Osteocyte (in vitro differentiated cells): ENCODE measurements around the gene CRTAC1. TPM values are rescaled to one million over a fixed set of nuclear protein-coding genes. Genes with fewer than 3 reads are reported as not detected.

Source experiments
- DNase-seq: peaks from one replicate; pipeline ENCODE4 v3.0.0; 2021; ENCODE audit warnings: mixed read lengths; ENCODE audit not compliant: unreplicated experiment; ENCODE audit errors: extremely low spot score
- H3K27ac Mint-ChIP-seq: one replicate; pipeline ENCODE4 v1.8.0; 2021; ENCODE audit warnings: mild to moderate bottlenecking, mixed read lengths; ENCODE audit not compliant: unreplicated experiment
- H3K27me3 Mint-ChIP-seq: one replicate; pipeline ENCODE4 v1.8.0; 2021; ENCODE audit warnings: mixed read lengths; ENCODE audit not compliant: unreplicated experiment
- H3K36me3 Mint-ChIP-seq: one replicate; pipeline ENCODE4 v1.8.0; 2021; ENCODE audit warnings: mixed read lengths; ENCODE audit not compliant: unreplicated experiment
- H3K4me1 Mint-ChIP-seq: one replicate; pipeline ENCODE4 v1.8.0; 2021; ENCODE audit warnings: mixed read lengths; ENCODE audit not compliant: unreplicated experiment
- H3K4me3 Mint-ChIP-seq: one replicate; pipeline ENCODE4 v1.8.0; 2021; ENCODE audit warnings: mild to moderate bottlenecking, moderate library complexity, mixed read lengths; ENCODE audit not compliant: unreplicated experiment
- H3K9me3 Mint-ChIP-seq: one replicate; pipeline ENCODE4 v1.8.0; 2021; ENCODE audit warnings: mixed read lengths; ENCODE audit not compliant: unreplicated experiment
- total RNA-seq: library from RNA; stranded (reverse); gene quantifications from 2 replicates; pipeline ENCODE4 v1.2.1, GENCODE V29; 2021
- TF ChIP-seq, protein P1 (sequence below): fragments of 200-600 bp; sonication (generic); IDR thresholded peaks from 2 replicates; pipeline ENCODE4 v1.5.0; 2021; ENCODE audit warnings: antibody characterized with exemption, mild to moderate bottlenecking, moderate library complexity

Gene CRTAC1
- total RNA-seq, 1 donor from 2014 or later = 0.16 TPM

DNA sequence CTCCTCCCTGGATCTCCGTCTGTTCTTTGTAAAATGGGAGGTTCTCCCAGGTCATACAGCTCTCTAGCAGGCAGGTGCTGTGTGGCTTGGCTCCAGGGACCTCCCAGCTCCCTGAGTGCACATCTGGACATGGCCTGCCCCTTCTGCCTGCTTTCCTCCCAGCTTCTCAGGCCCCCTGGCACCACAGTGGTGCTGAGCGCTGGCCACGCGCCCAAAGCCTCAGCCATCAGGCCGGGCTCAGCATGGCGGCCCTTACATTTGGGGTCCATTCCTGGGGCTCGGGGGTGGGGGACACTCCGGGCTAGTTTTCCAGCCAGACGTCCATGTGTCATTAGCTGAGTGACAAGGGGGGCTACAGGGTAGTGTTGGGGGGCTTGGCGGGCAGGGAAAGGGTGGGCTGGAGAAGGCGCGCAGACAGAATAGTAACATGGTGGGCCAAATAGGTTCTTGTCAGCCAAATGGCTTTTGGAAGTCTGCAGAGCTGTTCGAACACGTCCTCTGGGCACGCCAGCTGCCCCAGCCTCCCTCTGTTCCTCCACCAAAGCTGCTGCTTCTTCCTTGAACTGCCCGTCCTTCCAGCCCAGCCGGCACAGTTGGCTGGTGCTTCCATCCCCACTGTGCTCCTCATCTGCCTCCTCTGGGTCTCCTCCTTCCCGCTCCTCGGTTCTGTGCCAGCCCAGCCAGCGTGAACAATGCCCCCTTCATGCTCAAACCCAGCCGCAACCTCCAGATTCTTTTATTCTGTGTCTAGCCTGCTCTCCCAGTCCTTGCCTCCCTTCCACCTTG lies 114.9 kb downstream of the CRTAC1 start:
- H3K9me3 Mint-ChIP-seq = no peaks in the 10 kb centered on the region
- peaks cover 61% of the 10 kb centered on the region for H3K27me3 Mint-ChIP-seq
- no peaks in the 10 kb centered on the region for H3K36me3 Mint-ChIP-seq
- no peak overlapping the region for H3K27ac Mint-ChIP-seq
- no peak overlapping the region for H3K4me3 Mint-ChIP-seq
- peaks cover 5% of the 10 kb centered on the region for H3K4me1 Mint-ChIP-seq
- no peak for DNase-seq
- TF ChIP-seq, protein P1, sequence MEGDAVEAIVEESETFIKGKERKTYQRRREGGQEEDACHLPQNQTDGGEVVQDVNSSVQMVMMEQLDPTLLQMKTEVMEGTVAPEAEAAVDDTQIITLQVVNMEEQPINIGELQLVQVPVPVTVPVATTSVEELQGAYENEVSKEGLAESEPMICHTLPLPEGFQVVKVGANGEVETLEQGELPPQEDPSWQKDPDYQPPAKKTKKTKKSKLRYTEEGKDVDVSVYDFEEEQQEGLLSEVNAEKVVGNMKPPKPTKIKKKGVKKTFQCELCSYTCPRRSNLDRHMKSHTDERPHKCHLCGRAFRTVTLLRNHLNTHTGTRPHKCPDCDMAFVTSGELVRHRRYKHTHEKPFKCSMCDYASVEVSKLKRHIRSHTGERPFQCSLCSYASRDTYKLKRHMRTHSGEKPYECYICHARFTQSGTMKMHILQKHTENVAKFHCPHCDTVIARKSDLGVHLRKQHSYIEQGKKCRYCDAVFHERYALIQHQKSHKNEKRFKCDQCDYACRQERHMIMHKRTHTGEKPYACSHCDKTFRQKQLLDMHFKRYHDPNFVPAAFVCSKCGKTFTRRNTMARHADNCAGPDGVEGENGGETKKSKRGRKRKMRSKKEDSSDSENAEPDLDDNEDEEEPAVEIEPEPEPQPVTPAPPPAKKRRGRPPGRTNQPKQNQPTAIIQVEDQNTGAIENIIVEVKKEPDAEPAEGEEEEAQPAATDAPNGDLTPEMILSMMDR = no peak

DNA sequence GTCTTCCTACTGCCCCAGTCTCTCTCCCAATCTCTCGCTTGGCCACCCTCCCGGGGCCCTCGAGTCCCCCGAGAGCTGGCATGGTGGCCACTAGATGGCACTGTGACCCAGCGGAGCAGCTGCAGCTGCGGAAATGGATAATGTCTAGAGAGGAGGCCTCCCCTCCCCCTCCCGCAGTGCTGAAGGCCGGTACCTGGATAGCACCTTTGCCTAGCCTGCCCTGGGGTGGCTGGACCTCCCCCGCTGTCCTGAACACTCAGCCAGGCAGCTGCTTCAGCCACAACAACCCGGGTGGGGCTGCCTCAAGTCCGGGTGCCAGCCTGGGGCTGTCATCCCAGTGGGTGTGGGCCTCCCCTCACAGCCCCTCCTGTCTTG lies 115.6 kb downstream of the CRTAC1 start:
- no peaks in the 10 kb centered on the region for H3K9me3 Mint-ChIP-seq
- peaks cover 5% of the 10 kb centered on the region for H3K4me1 Mint-ChIP-seq
- H3K36me3 Mint-ChIP-seq = no peaks in the 10 kb centered on the region
- no peak overlapping the region for H3K27ac Mint-ChIP-seq
- peaks cover 63% of the 10 kb centered on the region for H3K27me3 Mint-ChIP-seq
- H3K4me3 Mint-ChIP-seq = no peak overlapping the region
- DNase-seq = peak; percentile 90
- TF ChIP-seq, protein P1 = peak; percentile 96

DNA sequence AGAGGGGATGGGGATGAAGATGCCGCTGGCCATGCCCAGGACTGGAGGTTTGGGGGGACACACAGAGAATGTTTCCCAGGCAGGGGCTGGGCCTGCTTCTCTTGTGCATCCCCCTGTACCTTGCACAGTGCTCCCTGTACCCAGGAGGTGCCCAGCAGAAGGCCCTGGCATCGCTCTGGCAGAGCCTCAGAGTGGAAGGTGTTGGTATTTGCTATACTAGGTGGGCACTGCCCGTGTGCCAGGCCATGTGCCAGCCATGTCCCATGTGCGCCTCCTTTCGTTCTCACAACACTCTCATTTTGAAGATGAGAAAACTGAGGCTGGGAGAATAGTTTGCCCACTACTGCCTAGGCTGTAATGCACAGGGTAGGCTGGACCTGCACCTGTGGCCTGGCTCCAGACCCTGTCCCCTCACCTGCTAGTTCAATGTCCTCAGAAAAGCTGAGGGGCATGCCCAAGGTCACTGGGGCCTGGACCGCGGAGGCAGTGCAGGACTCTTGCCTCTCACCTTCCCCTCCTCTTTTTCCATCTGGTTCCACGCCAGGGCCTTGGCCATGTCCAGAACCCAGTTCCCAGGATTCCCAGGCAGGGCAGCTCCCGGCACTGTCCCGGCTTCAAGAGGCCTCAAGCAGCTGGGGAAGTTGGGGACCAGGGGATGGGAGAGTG lies 116.1 kb downstream of the CRTAC1 start:
- Mint-ChIP-seq H3K27ac (no peak overlapping the region), H3K27me3 (peaks cover 65% of the 10 kb centered on the region)

DNA sequence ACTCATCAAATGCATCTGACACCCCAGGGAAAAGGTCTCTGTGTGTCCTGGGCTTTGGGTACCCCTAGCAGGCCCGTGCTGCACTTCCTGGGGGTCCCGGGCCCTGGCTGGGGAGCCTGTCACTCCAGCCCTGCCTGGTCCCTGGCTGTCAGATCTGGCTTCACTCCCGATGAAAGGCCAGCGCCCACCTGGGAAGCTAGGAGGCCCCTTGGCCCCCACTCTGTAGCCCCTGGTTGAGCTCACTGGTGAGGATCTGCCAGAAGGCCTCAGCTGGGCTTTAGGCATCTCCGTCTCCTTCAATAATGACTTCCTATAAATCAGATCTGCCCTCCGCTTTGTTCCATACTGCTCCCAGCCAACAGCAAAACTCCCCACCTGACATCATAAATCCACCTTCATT lies 116.8 kb downstream of the CRTAC1 start:
- DNase-seq = no peak
- H3K4me1 Mint-ChIP-seq = peaks cover 5% of the 10 kb centered on the region
- no peaks in the 10 kb centered on the region for H3K36me3 Mint-ChIP-seq
- H3K27ac Mint-ChIP-seq = no peak overlapping the region
- H3K27me3 Mint-ChIP-seq = peaks cover 67% of the 10 kb centered on the region
- no peak overlapping the region for H3K4me3 Mint-ChIP-seq
- TF ChIP-seq, protein P1 = no peak
- no peaks in the 10 kb centered on the region for H3K9me3 Mint-ChIP-seq

More for the DNA sequence above, 116.1 kb downstream of the CRTAC1 start:
- Mint-ChIP-seq H3K4me1 (peaks cover 5% of the 10 kb centered on the region), H3K4me3 (no peak overlapping the region), H3K36me3 (no peaks in the 10 kb centered on the region), H3K9me3 (no peaks in the 10 kb centered on the region)
- TF ChIP-seq, protein P1 = no peak
- DNase-seq = no peak

DNA sequence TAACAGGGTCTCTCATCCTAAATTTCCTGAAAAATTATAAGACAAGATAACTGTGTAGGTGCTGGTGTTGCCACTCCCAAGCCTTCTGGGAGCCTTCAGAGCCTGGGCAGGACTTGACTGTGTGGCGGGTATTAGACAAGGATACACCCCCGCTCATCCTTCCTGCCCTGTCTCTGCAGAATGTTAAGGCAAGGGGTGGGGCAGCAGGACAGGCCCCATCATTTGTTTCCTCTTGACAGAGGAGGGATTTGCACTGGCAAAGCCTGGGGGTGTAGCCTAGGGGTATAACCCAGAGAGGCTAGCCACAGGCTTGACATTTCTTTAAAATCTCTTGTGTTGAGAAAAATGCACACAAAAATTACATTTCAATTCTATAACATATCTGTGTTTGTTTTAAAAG lies 117.2 kb downstream of the CRTAC1 start:
- Mint-ChIP-seq H3K36me3 (no peaks in the 10 kb centered on the region), H3K4me1 (peaks cover 5% of the 10 kb centered on the region), H3K27me3 (peaks cover 67% of the 10 kb centered on the region), H3K4me3 (no peak overlapping the region), H3K9me3 (no peaks in the 10 kb centered on the region), H3K27ac (no peak overlapping the region)
- TF ChIP-seq, protein P1 = no peak
- DNase-seq = no peak
